H1 (cell line): ENCODE measurements around the gene ADGRB3. TPM values are rescaled to one million over a fixed set of nuclear protein-coding genes. Genes with fewer than 3 reads are reported as not detected.

ENCODE experiments used
- CTCF ChIA-PET: fragments of 300-600 bp; sonication (Branson Sonifier 250); formaldehyde crosslinking; loops from one replicate; lab custom pipeline; 2021; ENCODE audit not compliant: partially characterized antibody; lab: Charles Lee
- POLR2A ChIA-PET: fragments of 300-600 bp; sonication (Branson Sonifier 250); formaldehyde crosslinking; loops from one replicate; lab custom pipeline; 2021; ENCODE audit warnings: inconsistent platforms; ENCODE audit not compliant: partially characterized antibody; lab: Charles Lee
- DNase-seq, 2 experiments: peaks; one replicate each; pipeline versions ENCODE4 v3.0.0 to v3.0.0-alpha.2; 2010 to 2022; ENCODE audit warnings: low spot score in 2 of 2, low read depth in 1 of 2, mixed read lengths in 1 of 2
- FAIRE-seq: peaks from 2 replicates; lab custom pipeline; 2011; peaks lifted over from hg19 to GRCh38; lab: Jason Lieb, UNC
- H2AFZ ChIP-seq: 2 replicates; pipeline ENCODE4 v1.8.1; 2012; ENCODE audit warnings: low read length, inconsistent platforms
- H2AK5ac ChIP-seq: 2 replicates; pipeline ENCODE4 v1.6.1; 2013; ENCODE audit warnings: low read depth, low read length
- H2BK120ac ChIP-seq: replicated peaks from 2 replicates; pipeline ENCODE3; 2013; ENCODE audit warnings: low read depth, low read length, inconsistent platforms
- H2BK12ac ChIP-seq: 2 replicates; pipeline ENCODE4 v1.6.1; 2013; ENCODE audit warnings: low read depth, low read length
- H2BK15ac ChIP-seq: 2 replicates; pipeline ENCODE4 v1.6.1; 2013; ENCODE audit warnings: low read length
- H2BK20ac ChIP-seq: 2 replicates; pipeline ENCODE4 v1.6.1; 2013; ENCODE audit warnings: low read length
- H2BK5ac ChIP-seq: 2 replicates; pipeline ENCODE4 v1.6.1; 2013; ENCODE audit warnings: low read depth, low read length
- H3K14ac ChIP-seq: 2 replicates; pipeline ENCODE4 v1.6.1; 2013; ENCODE audit warnings: inconsistent platforms; ENCODE audit not compliant: insufficient read length
- H3K18ac ChIP-seq: 2 replicates; pipeline ENCODE4 v1.6.1; 2013; ENCODE audit warnings: low read length; ENCODE audit errors: extremely low read depth
- H3K23ac ChIP-seq: 2 replicates; pipeline ENCODE4 v1.6.1; 2013; ENCODE audit warnings: inconsistent platforms; ENCODE audit not compliant: insufficient read length
- H3K23me2 ChIP-seq: 2 replicates; pipeline ENCODE4 v1.6.1; 2013; ENCODE audit warnings: low read depth, low read length
- H3K27ac ChIP-seq: 2 replicates; pipeline ENCODE4 v1.6.1; 2011; ENCODE audit warnings: low read depth, low read length, inconsistent platforms
- H3K27me3 ChIP-seq, 4 experiments: replicated peaks in 1 of 4; 1 replicate in 1 of 4; 2 replicates in 3 of 4; pipeline versions ENCODE4 v1.6.1 to v1.8.1; 2011 to 2013; ENCODE audit warnings: low read length in 3 of 4, mild to moderate bottlenecking in 3 of 4, inconsistent platforms in 2 of 4, mixed read lengths in 2 of 4, moderate library complexity in 1 of 4; ENCODE audit not compliant: control insufficient read depth in 3 of 4, insufficient read depth in 3 of 4; ENCODE audit errors: extremely low read depth in 1 of 4
- H3K36me3 ChIP-seq, 4 experiments: 2 replicates each; pipeline versions ENCODE4 v1.6.1 to v1.8.1; 2011 to 2013; ENCODE audit warnings: mild to moderate bottlenecking in 4 of 4, low read length in 3 of 4, moderate library complexity in 2 of 4, control low read depth in 1 of 4, inconsistent platforms in 1 of 4; ENCODE audit not compliant: insufficient read depth in 4 of 4, control insufficient read depth in 2 of 4
- H3K4ac ChIP-seq: replicated peaks from 2 replicates; pipeline ENCODE3; 2013; ENCODE audit warnings: low read length, low read depth, mixed read lengths, inconsistent platforms; ENCODE audit not compliant: insufficient read length
- H3K4me1 ChIP-seq, 4 experiments: replicated peaks in 1 of 4; 1 replicate in 1 of 4; 2 replicates in 3 of 4; pipeline versions ENCODE4 v1.6.1 to v1.8.1; 2011 to 2013; ENCODE audit warnings: low read length in 3 of 4, inconsistent platforms in 2 of 4, mixed read lengths in 1 of 4; ENCODE audit not compliant: insufficient read depth in 4 of 4, control insufficient read depth in 3 of 4
- H3K4me2 ChIP-seq, 2 experiments: 2 replicates each; pipeline versions ENCODE4 v1.6.1 to v1.8.1; 2011 to 2013; ENCODE audit warnings: low read depth in 2 of 2, low read length in 2 of 2, control low read depth in 1 of 2, inconsistent platforms in 1 of 2, mild to moderate bottlenecking in 1 of 2; ENCODE audit not compliant: insufficient read depth in 1 of 2
- H3K4me3 ChIP-seq, 4 experiments: fragments of 200-600, 300-600 bp in 1 of 4; sonication (generic), shearing (Covaris generic), sonication (Bioruptor Twin) in 1 of 4; 2 replicates each; pipeline versions ENCODE4 v1.5.1 to v1.8.1; 2011 to 2016; ENCODE audit warnings: low read length in 4 of 4, low read depth in 3 of 4, control low read depth in 2 of 4, inconsistent platforms in 2 of 4, mild to moderate bottlenecking in 2 of 4, mixed read lengths in 1 of 4, moderate library complexity in 1 of 4; ENCODE audit not compliant: insufficient read depth in 2 of 4; ENCODE audit errors: extremely low read depth in 1 of 4
- H3K56ac ChIP-seq: replicated peaks from 2 replicates; pipeline ENCODE3; 2013; ENCODE audit warnings: low read depth, mild to moderate bottlenecking, mixed read lengths, low read length, inconsistent platforms; ENCODE audit not compliant: insufficient read length
- H3K79me1 ChIP-seq: 2 replicates; pipeline ENCODE4 v1.6.1; 2013; ENCODE audit warnings: low read depth, low read length, control low read depth
- H3K79me2 ChIP-seq, 2 experiments: 2 replicates each; pipeline versions ENCODE4 v1.6.1 to v1.8.1; 2012 to 2013; ENCODE audit warnings: low read length in 2 of 2, mild to moderate bottlenecking in 2 of 2, inconsistent platforms in 1 of 2; ENCODE audit not compliant: insufficient read depth in 2 of 2, control insufficient read depth in 1 of 2
- H3K9ac ChIP-seq, 4 experiments: replicated peaks in 1 of 4; 1 replicate in 1 of 4; 2 replicates in 3 of 4; pipeline versions ENCODE4 v1.6.1 to v1.8.1; 2011 to 2013; ENCODE audit warnings: low read depth in 3 of 4, low read length in 3 of 4, control low read depth in 2 of 4, mild to moderate bottlenecking in 2 of 4, moderate library complexity in 2 of 4, inconsistent platforms in 1 of 4; ENCODE audit errors: extremely low read depth in 1 of 4
- H3K9me3 ChIP-seq, 2 experiments: 2 replicates each; pipeline versions ENCODE4 v1.6.1 to v1.8.1; 2012 to 2013; ENCODE audit warnings: mild to moderate bottlenecking in 2 of 2, moderate library complexity in 2 of 2, control low read depth in 1 of 2, inconsistent platforms in 1 of 2, low read depth in 1 of 2, low read length in 1 of 2, mixed read lengths in 1 of 2; ENCODE audit not compliant: insufficient read depth in 2 of 2
- H4K20me1 ChIP-seq, 2 experiments: replicated peaks in 1 of 2; 2 replicates each; pipeline versions ENCODE3 to v1.8.1; 2011 to 2013; ENCODE audit warnings: inconsistent platforms in 2 of 2, low read length in 2 of 2, mild to moderate bottlenecking in 1 of 2; ENCODE audit not compliant: insufficient read depth in 2 of 2, control insufficient read depth in 1 of 2
- H4K5ac ChIP-seq: 2 replicates; pipeline ENCODE4 v1.6.1; 2013; ENCODE audit warnings: low read length, low read depth, mixed read lengths, inconsistent platforms; ENCODE audit not compliant: insufficient read length
- H4K8ac ChIP-seq: 2 replicates; pipeline ENCODE4 v1.8.0; 2013; ENCODE audit warnings: mild to moderate bottlenecking, moderate library complexity, low read length, inconsistent platforms; ENCODE audit not compliant: insufficient read depth; ENCODE audit errors: extremely low read depth
- H4K91ac ChIP-seq: replicated peaks from 2 replicates; pipeline ENCODE3; 2013; ENCODE audit warnings: low read length, mixed read lengths, inconsistent platforms; ENCODE audit not compliant: insufficient read length
- HDAC2 ChIP-seq, 2 experiments: fragments of 300-600 bp in 1 of 2; sonication (generic) in 1 of 2; IDR thresholded peaks; 2 replicates each; pipeline ENCODE4 v1.6.1; 2011 to 2012; ENCODE audit warnings: low read depth in 2 of 2, low read length in 2 of 2, mild to moderate bottlenecking in 2 of 2, moderate library complexity in 2 of 2, borderline replicate concordance in 1 of 2, inconsistent platforms in 1 of 2
- JUN ChIP-seq: IDR thresholded peaks from 2 replicates; pipeline ENCODE4 v1.6.1; 2011; ENCODE audit warnings: low read depth, mild to moderate bottlenecking, improper control_type of control experiment, low read length
- KDM4A ChIP-seq: IDR thresholded peaks from one replicate; pipeline ENCODE4 v1.7.1; 2012; ENCODE audit warnings: low read depth, mild to moderate bottlenecking, moderate library complexity, low read length, inconsistent platforms; ENCODE audit not compliant: severe bottlenecking
- NANOG ChIP-seq: IDR thresholded peaks from 2 replicates; pipeline ENCODE4 v1.6.1; 2011; ENCODE audit warnings: low read length, low read depth, mild to moderate bottlenecking, inconsistent platforms; ENCODE audit not compliant: insufficient read depth, poor library complexity, severe bottlenecking
- PHF8 ChIP-seq: fragments of 200-600 bp; sonication (generic); conservative IDR thresholded peaks from 2 replicates; pipeline ENCODE4 v1.7.1; 2012; ENCODE audit warnings: low read depth, mild to moderate bottlenecking, inconsistent platforms, low read length, moderate library complexity
- POU5F1 ChIP-seq: IDR thresholded peaks from 2 replicates; pipeline ENCODE4 v1.6.1; 2011; ENCODE audit warnings: low read depth, mild to moderate bottlenecking, low read length, moderate library complexity
- RXRA ChIP-seq: IDR thresholded peaks from 2 replicates; pipeline ENCODE4 v1.6.1; 2011; ENCODE audit warnings: low read depth, mild to moderate bottlenecking, low read length, moderate library complexity; ENCODE audit not compliant: insufficient read depth
- SIRT6 ChIP-seq: IDR thresholded peaks from one replicate; pipeline ENCODE4 v1.7.1; 2012; ENCODE audit warnings: low read length, inconsistent platforms
- SP1 ChIP-seq: IDR thresholded peaks from 2 replicates; pipeline ENCODE4 v1.6.1; 2011; ENCODE audit warnings: low read depth, low read length
- TAF7 ChIP-seq: optimal IDR thresholded peaks from 2 replicates; pipeline ENCODE3; 2011; ENCODE audit warnings: low read depth, mild to moderate bottlenecking, inconsistent platforms, low read length, moderate library complexity, borderline replicate concordance
- TEAD4 ChIP-seq: IDR thresholded peaks from 2 replicates; pipeline ENCODE4 v1.6.1; 2012; ENCODE audit warnings: low read depth, low read length, inconsistent platforms, mixed read lengths
- WGBS, 2 experiments: shearing (Covaris generic) in 1 of 2; methylation state at CpG; one replicate each; pipeline versions ENCODE4 v1.1.6 to v1.1.7; 2013 to 2015; ENCODE audit warnings: low lambda C conversion rate in 2 of 2, mixed read lengths in 2 of 2, inconsistent platforms in 1 of 2, low coverage in 1 of 2, missing lambda C conversion rate in 1 of 2; ENCODE audit not compliant: insufficient replicate concordance in 2 of 2, insufficient coverage in 1 of 2, insufficient read length in 1 of 2; ENCODE audit errors: extremely low coverage in 1 of 2, missing lambda C conversion rate in 1 of 2; 5-methylcytosine and 5-hydroxymethylcytosine counted together
- polyA plus RNA-seq, 7 experiments: library from polyadenylated mRNA; depleted of rRNA in 3 of 7; stranded (reverse) in 5 of 7; unstranded in 2 of 7; fragments of >200 nt in 5 of 7; fragments of 200-250 nt in 2 of 7; gene quantifications; 1 replicate in 5 of 7; 2 replicates in 1 of 7; 4 replicates in 1 of 7; pipeline versions ENCODE4 v1.2.1 to v1.2.3, GENCODE V29; 2011 to 2013; ENCODE audit warnings: missing spikeins in 2 of 7, mixed read lengths in 2 of 7
- total RNA-seq: library from RNA; stranded (reverse); fragmentation: NEBNext Ultra II Directional; extraction: Animal tissue kit (Norgen Biotek cat#: 25700); gene quantifications from 2 replicates; pipeline ENCODE4 v1.2.1, GENCODE V29; 2021

ADGRB3 gene
- total and polyA plus RNA-seq, 2 of the 8 experiments (the other 6 are each of a cell fraction or from before 2014, with no cell fraction given): 0.35 to 1.2 TPM

DNA sequence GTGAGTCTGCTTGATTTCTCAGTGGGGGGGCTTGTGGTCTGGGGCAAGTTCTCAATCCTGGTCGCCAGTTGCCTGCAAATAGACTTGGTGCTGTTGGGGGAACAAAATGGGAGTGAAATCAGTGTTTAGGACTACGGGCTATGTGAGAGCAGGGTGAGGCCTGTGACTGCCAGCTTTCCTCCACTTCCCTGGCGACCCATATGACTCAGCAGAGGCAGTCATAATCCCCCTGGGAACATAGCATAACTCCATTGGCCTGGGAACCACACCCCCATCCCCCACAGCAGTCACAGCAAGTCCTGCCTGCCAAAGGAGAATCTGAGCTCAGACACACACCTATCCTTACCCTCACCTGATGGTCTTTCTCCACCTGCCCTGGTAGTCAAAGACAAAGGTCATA, 773.8 kb downstream of the ADGRB3 start:
- Histone ChIP-seq H3K79me1 (no peaks in the 10 kb centered on the region), H4K8ac (no peak overlapping the region), H3K79me2 (no peaks in the 10 kb centered on the region), H2AFZ (no peak overlapping the region), H4K20me1 (no peaks in the 10 kb centered on the region), H3K4me1 (no peaks in the 10 kb centered on the region), H3K9me3 (no peaks in the 10 kb centered on the region), H2AK5ac (no peak overlapping the region), H2BK12ac (no peak overlapping the region), H2BK15ac (no peak overlapping the region), H2BK5ac (no peak overlapping the region), H2BK120ac (no peak overlapping the region), H3K56ac (no peak overlapping the region), H3K18ac (no peak overlapping the region), H3K23ac (no peak overlapping the region), H3K23me2 (no peaks in the 10 kb centered on the region), H4K91ac (no peak overlapping the region), H3K36me3 (no peaks in the 10 kb centered on the region), H3K4ac (no peak overlapping the region), H3K4me2 (no peak overlapping the region), H3K4me3 (no peak overlapping the region), H3K14ac (no peak overlapping the region), H3K27ac (no peak overlapping the region), H3K9ac (no peak overlapping the region), H4K5ac (no peak overlapping the region), H2BK20ac (no peak overlapping the region), H3K27me3 (no peaks in the 10 kb centered on the region)
- TF ChIP-seq SIRT6: no peak
- no peak for TF ChIP-seq JUN
- TF ChIP-seq TEAD4: no peak
- no peak for TF ChIP-seq NANOG
- TF ChIP-seq SP1: no peak
- no peak for TF ChIP-seq PHF8
- TF ChIP-seq HDAC2 (IDR thresholded peaks at IDR 0.05; ENCODE audit: borderline replicate concordance in 1 of 2, low read depth in 2 of 2, low read length in 2 of 2): no peak
- no peak for TF ChIP-seq RXRA
- no peak for TF ChIP-seq KDM4A
- no peak for TF ChIP-seq TAF7
- TF ChIP-seq POU5F1: no peak
- 58% methylated on average over 3 of the region's 3 CpGs; no CpG with 5 or more reads in 1 of the 2 experiments for WGBS, 2 experiments
- FAIRE-seq: no peak
- POLR2A ChIA-PET: no interaction called here
- DNase-seq: no peak
- CTCF ChIA-PET: interaction anchor here (1.0 to 2.1 kb wide), 3 partner anchors 9 to 19 kb away, joined by 3 to 4 read pairs (median 3); no protein-coding TSS in a partner anchor
